ENCODE results near the gene SLAMF1. TPM values are rescaled to one million over a fixed set of nuclear protein-coding genes. Genes with fewer than 3 reads are reported as not detected.
A peak's percentile ranks its signal among the peaks of the same experiment; 100 is the strongest.

Gene SLAMF1
- total RNA-seq, 1 donor from 2014 or later: not detected

GRCh38 chr1:160675641-160676410, 29.0 kb upstream of the SLAMF1 start:
- no peaks in the 10 kb centered on the region for H3K36me3 Mint-ChIP-seq (ENCODE audit: unreplicated experiment)
- H3K27me3 Mint-ChIP-seq (ENCODE audit: unreplicated experiment): peaks cover 8% of the 10 kb centered on the region
- DNase-seq (ENCODE audit: extremely low spot score, unreplicated experiment): no peak
- H3K27ac Mint-ChIP-seq (ENCODE audit: unreplicated experiment): no peak overlapping the region
- H3K9me3 Mint-ChIP-seq (ENCODE audit: unreplicated experiment): no peaks in the 10 kb centered on the region
- TF ChIP-seq CTCF (IDR thresholded peaks at IDR 0.05): peak; percentile 76
- H3K4me3 Mint-ChIP-seq (ENCODE audit: unreplicated experiment): no peak overlapping the region
- H3K4me1 Mint-ChIP-seq (ENCODE audit: unreplicated experiment): no peaks in the 10 kb centered on the region

GRCh38 chr1:160674415-160674814, 27.6 kb upstream of the SLAMF1 start:
- no peak for TF ChIP-seq CTCF (IDR thresholded peaks at IDR 0.05)
- Mint-ChIP-seq H3K4me3 (ENCODE audit: unreplicated experiment) (no peak overlapping the region), H3K27ac (ENCODE audit: unreplicated experiment) (no peak overlapping the region), H3K4me1 (ENCODE audit: unreplicated experiment) (no peaks in the 10 kb centered on the region), H3K27me3 (ENCODE audit: unreplicated experiment) (peaks cover 7% of the 10 kb centered on the region), H3K9me3 (ENCODE audit: unreplicated experiment) (no peaks in the 10 kb centered on the region), H3K36me3 (ENCODE audit: unreplicated experiment) (no peaks in the 10 kb centered on the region)
- no peak for DNase-seq (ENCODE audit: extremely low spot score, unreplicated experiment)

- no peaks in the 10 kb centered on the region for H3K36me3 Mint-ChIP-seq (ENCODE audit: unreplicated experiment)
- H3K9me3 Mint-ChIP-seq (ENCODE audit: unreplicated experiment): no peaks in the 10 kb centered on the region
- no peak for TF ChIP-seq CTCF (IDR thresholded peaks at IDR 0.05)
- H3K27ac Mint-ChIP-seq (ENCODE audit: unreplicated experiment): no peak overlapping the region
- peaks cover 5% of the 10 kb centered on the region for H3K27me3 Mint-ChIP-seq (ENCODE audit: unreplicated experiment)
- H3K4me3 Mint-ChIP-seq (ENCODE audit: unreplicated experiment): no peak overlapping the region
- H3K4me1 Mint-ChIP-seq (ENCODE audit: unreplicated experiment): no peaks in the 10 kb centered on the region
- no peak for DNase-seq (ENCODE audit: extremely low spot score, unreplicated experiment)
Observed at GRCh38 chr1:160672789-160673695, 26.2 kb upstream of the SLAMF1 start.

GRCh38 chr1:160671603-160672517, 25.0 kb upstream of the SLAMF1 start:
- no peaks in the 10 kb centered on the region for H3K9me3 Mint-ChIP-seq (ENCODE audit: unreplicated experiment)
- H3K27ac Mint-ChIP-seq (ENCODE audit: unreplicated experiment): no peak overlapping the region
- no peak for DNase-seq (ENCODE audit: extremely low spot score, unreplicated experiment)
- no peaks in the 10 kb centered on the region for H3K36me3 Mint-ChIP-seq (ENCODE audit: unreplicated experiment)
- no peak for TF ChIP-seq CTCF (IDR thresholded peaks at IDR 0.05)
- H3K4me3 Mint-ChIP-seq (ENCODE audit: unreplicated experiment): no peak overlapping the region
- no peaks in the 10 kb centered on the region for H3K4me1 Mint-ChIP-seq (ENCODE audit: unreplicated experiment)
- no peaks in the 10 kb centered on the region for H3K27me3 Mint-ChIP-seq (ENCODE audit: unreplicated experiment)
